Esophagus (tissue), 2 donors: ENCODE data around the gene EIF3L. TPM values are rescaled to one million over a fixed set of nuclear protein-coding genes. Genes with fewer than 3 reads are reported as not detected.

Source experiments
- H3K27ac ChIP-seq, 2 donors: one replicate each; pipeline ENCODE4 v1.5.1; 2013; ENCODE audit warnings: low read depth in 2 of 2, mild to moderate bottlenecking in 2 of 2, inconsistent platforms in 1 of 2, low read length in 1 of 2, moderate library complexity in 1 of 2
- H3K27me3 ChIP-seq, 2 donors: one replicate each; pipeline ENCODE4 v1.6.1; 2013; ENCODE audit warnings: low read length in 2 of 2, control low read depth in 1 of 2, mild to moderate bottlenecking in 1 of 2; ENCODE audit not compliant: insufficient read depth in 2 of 2, control insufficient read depth in 1 of 2
- H3K36me3 ChIP-seq, 2 donors: one replicate each; pipeline ENCODE4 v1.6.1; 2013; ENCODE audit warnings: low read length in 1 of 2; ENCODE audit not compliant: control insufficient read depth in 2 of 2, insufficient read depth in 2 of 2
- H3K4me1 ChIP-seq, 2 donors: one replicate each; pipeline ENCODE4 v1.6.1; 2013; ENCODE audit warnings: low read length in 1 of 2; ENCODE audit not compliant: control insufficient read depth in 2 of 2, insufficient read depth in 2 of 2
- H3K4me3 ChIP-seq, 2 donors: one replicate each; pipeline ENCODE4 v1.5.1; 2013; ENCODE audit warnings: low read length in 2 of 2, mild to moderate bottlenecking in 2 of 2, low read depth in 1 of 2, moderate library complexity in 1 of 2
- H3K9me3 ChIP-seq, 2 donors: one replicate each; pipeline ENCODE4 v1.6.1; 2013; ENCODE audit warnings: mild to moderate bottlenecking in 2 of 2, low read depth in 1 of 2, low read length in 1 of 2, moderate library complexity in 1 of 2; ENCODE audit not compliant: control insufficient read depth in 2 of 2, insufficient read depth in 1 of 2
- WGBS, 2 donors: extraction: QIAGEN DNeasy Blood & Tissue Kit; methylation state at CpG; one replicate each; pipeline ENCODE4 v1.1.7; 2013; 5-methylcytosine and 5-hydroxymethylcytosine counted together
- polyA plus RNA-seq, 2 donors: library from polyadenylated mRNA; stranded (reverse); fragments of 200-250 nt; gene quantifications; one replicate each; pipeline ENCODE4 v1.2.3, GENCODE V29; 2013
- donor health status: healthy with polysubstance abuse.
- donor health status: Bipolar disorder and iron deficiency.

The EIF3L gene
- polyA plus RNA-seq, 2 donors: 113 to 265 TPM

DNA sequence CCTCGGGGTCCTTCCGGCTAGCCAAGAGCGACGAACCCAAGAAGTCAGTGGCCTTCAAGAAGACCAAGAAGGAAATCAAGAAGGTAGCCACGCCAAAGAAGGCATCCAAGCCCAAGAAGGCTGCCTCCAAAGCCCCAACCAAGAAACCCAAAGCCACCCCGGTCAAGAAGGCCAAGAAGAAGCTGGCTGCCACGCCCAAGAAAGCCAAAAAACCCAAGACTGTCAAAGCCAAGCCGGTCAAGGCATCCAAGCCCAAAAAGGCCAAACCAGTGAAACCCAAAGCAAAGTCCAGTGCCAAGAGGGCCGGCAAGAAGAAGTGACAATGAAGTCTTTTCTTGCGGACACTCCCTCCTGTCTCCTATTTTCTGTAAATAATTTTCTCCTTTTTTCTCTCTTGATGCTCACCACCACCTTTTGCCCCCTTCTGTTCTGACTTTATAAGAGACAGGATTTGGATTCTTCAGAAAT, 43.4 kb upstream of the EIF3L start:
- Histone ChIP-seq H3K4me1 (peaks cover 2 to 10% of the 10 kb centered on the region in 2 donors), H3K27ac (peak overlapping the region; percentile 91)
- WGBS, 2 donors: 26 to 32% methylated on average over 10 of the region's 10 CpGs

DNA sequence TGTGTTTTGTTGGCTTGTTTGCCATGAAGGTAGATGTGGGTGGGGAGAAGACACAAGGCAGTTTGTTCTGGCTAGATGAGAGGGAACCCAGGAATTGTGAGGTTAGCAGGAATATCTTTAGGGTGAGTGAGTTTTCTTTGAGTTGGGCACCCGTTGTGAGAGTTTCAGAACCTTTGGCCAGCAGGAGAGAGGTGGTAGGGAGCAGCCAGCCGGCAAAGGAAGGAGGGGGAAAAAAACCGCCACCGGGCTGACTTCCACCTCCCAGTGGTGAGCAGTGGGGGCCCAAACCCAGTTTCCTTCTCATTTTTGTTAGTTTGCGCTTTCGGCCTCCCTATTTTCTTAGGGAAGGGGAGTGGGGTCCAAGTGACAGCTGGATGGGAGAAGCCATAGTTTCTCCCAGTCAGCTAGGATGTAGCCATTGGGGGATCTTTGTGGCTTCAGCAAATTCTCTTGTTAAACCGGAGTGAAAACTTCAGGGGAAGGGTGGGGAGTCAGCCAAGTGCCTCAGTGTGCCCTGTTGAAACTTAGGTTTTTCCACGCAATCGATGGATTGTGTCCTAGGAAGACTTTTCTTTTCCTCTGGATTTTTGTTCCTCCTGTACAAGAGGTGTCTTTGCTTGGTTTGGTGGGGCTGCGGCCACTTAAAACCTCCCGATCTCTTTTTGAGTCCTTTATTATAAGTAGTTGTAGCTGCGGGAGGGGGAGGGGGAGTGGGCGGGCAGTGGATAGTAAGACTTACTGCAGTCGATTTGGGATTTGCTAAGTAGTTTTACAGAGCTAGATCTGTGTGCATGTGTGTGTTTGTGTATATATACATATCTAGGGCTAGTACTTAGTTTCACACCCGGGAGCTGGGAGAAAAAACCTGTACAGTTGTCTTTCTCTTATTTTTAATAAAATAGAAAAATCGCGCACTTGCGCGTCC, 42.5 kb upstream of the EIF3L start:
- peaks cover 0 to 4% of the 10 kb centered on the region in 2 donors for H3K36me3 ChIP-seq
- H3K27me3 ChIP-seq: no peaks in the 10 kb centered on the region
- H3K27ac ChIP-seq: peak overlapping the region; percentile 74 to 78
- peak overlapping the region; percentile 37 to 58 for H3K4me3 ChIP-seq
- WGBS, 2 donors: 2 to 3% methylated on average over 19 of the region's 19 CpGs
- peaks cover 2 to 10% of the 10 kb centered on the region in 2 donors for H3K4me1 ChIP-seq
- no peaks in the 10 kb centered on the region for H3K9me3 ChIP-seq

More for the DNA sequence above, 43.4 kb upstream of the EIF3L start:
- Histone ChIP-seq H3K36me3 (peaks cover 0 to 4% of the 10 kb centered on the region in 2 donors), H3K4me3 (peak overlapping the region; percentile 58 to 76), H3K9me3 (no peaks in the 10 kb centered on the region), H3K27me3 (no peaks in the 10 kb centered on the region)

DNA sequence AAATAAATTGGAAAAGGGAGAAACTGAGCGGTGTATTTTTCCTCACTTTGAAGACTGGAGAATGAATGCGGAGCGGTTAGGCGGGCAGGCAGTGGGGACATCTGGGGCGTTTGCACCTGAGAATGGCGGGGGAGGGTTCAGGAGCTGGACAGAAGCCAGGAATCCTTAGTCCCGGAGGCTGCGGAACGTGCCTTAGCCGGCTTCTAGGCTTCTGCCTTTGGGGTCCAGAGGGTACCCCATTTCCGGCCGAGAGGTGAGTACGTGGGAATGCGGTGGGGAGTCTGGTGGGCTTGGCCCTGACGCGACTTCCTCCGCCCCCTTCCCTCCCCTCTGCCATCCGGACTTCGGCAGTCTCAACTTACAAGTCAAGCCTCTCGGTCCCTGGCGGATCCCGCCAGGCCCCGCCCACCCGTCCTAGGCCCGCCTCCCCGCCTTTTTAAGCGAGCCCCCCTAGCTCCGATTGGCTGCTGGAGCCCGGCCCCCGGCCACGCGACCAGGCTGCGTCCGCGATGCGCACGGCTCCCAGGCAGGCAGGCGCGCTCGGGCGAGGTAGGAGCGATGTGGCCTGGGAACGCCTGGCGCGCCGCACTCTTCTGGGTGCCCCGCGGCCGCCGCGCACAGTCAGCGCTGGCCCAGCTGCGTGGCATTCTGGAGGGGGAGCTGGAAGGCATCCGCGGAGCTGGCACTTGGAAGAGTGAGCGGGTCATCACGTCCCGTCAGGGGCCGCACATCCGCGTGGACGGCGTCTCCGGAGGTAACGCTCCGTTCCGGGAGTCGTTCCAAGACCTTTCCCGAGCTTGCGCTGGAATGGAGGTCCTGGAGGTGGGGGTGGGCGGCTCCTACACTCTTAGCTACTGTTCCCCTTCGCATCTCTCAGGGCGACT, 41.6 kb upstream of the EIF3L start, which contains the start of gene GCAT:
TSS of gene GCAT (plus strand) at position 525 of the 884 bp plus-strand sequence. CDS start at position 559, 34 bp downstream.
- peak within 1 kb of the TSS; percentile 58 to 60 for H3K4me3 ChIP-seq
- peaks cover 2 to 8% of the 10 kb centered on the region in 2 donors for H3K4me1 ChIP-seq
- peaks cover 0 to 4% of the 10 kb centered on the region in 2 donors for H3K36me3 ChIP-seq
- peak within 1 kb of the TSS; percentile 74 to 85 for H3K27ac ChIP-seq
- WGBS, 2 donors: 0 to 1% methylated on average over 61 to 73 of the region's 73 CpGs
- H3K27me3 ChIP-seq: no peaks in the 10 kb centered on the region
- H3K9me3 ChIP-seq: no peaks in the 10 kb centered on the region

DNA sequence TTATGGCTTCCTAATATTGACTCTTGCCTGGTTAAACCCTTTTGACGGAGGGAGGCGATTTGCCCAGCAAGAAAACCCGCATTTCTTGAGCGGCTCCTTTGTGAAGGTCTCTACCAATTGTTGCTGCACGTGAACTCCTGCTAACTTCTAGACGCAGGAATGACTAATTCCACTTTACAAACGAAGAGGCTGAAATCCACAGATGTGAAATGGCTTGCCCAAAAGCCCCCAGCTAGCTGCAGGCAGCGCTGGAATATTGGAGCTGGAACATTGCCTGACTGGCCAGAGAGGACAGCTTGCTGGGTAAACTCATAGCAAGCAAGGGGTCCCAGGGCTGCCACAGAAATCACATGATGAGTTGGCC, 40.9 kb upstream of the EIF3L start:
- Histone ChIP-seq H3K27ac (peak overlapping the region; percentile 35 to 82), H3K36me3 (peaks cover 0 to 7% of the 10 kb centered on the region in 2 donors), H3K9me3 (no peaks in the 10 kb centered on the region), H3K4me3 (peak overlapping the region; percentile 53 to 58), H3K4me1 (peaks cover 2 to 8% of the 10 kb centered on the region in 2 donors), H3K27me3 (no peaks in the 10 kb centered on the region)
- 4 to 5% methylated on average over 8 of the region's 8 CpGs for WGBS, 2 donors

DNA sequence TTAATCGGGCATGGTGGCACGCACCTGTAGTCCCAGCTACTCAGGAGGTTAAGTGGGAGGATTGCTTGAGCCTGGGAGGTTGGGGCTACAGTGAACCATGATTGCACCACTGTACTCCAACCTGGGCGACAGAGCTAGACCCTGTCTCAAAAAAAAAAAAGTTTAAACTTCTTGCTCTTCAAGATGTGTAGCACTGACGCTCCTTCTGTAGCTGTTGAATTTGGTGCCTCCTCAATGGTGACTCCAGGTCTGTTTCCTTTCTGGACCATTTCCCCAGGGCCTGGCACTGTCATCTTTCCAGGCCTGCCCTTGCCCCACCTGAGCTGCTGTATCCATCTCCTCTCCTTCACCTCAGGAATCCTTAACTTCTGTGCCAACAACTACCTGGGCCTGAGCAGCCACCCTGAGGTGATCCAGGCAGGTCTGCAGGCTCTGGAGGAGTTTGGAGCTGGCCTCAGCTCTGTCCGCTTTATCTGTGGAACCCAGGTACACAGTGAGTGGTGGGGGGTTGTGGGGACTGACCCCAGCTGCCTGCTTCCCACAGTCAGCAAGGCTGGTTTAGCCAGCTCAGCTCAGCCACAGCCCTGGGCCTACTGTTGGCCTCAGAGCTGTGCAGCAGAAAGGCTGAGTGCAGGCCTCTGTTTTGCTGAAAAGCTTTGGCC, 39.4 kb upstream of the EIF3L start:
- Histone ChIP-seq H3K36me3 (peaks cover 0 to 14% of the 10 kb centered on the region in 2 donors), H3K4me3 (no peak overlapping the region), H3K27me3 (no peaks in the 10 kb centered on the region), H3K9me3 (no peaks in the 10 kb centered on the region), H3K27ac (no peak overlapping the region), H3K4me1 (peaks cover 2 to 8% of the 10 kb centered on the region in 2 donors)
- WGBS, 2 donors: 83 to 94% methylated on average over 5 of the region's 5 CpGs

DNA sequence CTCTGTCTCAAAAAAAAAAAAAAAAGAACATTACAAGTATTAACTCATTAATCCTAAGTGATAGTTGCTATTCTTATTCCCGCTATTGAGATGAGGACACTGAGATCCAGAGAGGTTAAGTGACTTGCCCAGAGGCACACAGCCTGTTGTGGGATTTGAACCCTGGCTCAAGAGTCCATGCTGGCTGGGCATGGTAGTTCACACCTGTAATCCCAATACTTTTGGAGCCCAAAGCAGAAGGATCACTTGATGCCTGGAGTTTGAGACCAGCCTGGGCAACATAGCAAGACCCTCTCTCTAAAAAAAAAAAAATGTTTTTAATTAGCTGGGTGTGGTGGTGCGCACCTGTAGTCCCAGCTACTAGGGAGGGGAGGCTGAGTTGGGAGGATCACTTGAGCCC, 37.4 kb upstream of the EIF3L start:
- H3K4me1 ChIP-seq: peaks cover 2 to 3% of the 10 kb centered on the region in 2 donors
- no peaks in the 10 kb centered on the region for H3K27me3 ChIP-seq
- no peaks in the 10 kb centered on the region for H3K9me3 ChIP-seq
- no peak overlapping the region for H3K4me3 ChIP-seq
- H3K36me3 ChIP-seq: peaks cover 3 to 21% of the 10 kb centered on the region in 2 donors
- 89 to 92% methylated on average over 2 of the region's 2 CpGs for WGBS, 2 donors
- no peak overlapping the region for H3K27ac ChIP-seq

DNA sequence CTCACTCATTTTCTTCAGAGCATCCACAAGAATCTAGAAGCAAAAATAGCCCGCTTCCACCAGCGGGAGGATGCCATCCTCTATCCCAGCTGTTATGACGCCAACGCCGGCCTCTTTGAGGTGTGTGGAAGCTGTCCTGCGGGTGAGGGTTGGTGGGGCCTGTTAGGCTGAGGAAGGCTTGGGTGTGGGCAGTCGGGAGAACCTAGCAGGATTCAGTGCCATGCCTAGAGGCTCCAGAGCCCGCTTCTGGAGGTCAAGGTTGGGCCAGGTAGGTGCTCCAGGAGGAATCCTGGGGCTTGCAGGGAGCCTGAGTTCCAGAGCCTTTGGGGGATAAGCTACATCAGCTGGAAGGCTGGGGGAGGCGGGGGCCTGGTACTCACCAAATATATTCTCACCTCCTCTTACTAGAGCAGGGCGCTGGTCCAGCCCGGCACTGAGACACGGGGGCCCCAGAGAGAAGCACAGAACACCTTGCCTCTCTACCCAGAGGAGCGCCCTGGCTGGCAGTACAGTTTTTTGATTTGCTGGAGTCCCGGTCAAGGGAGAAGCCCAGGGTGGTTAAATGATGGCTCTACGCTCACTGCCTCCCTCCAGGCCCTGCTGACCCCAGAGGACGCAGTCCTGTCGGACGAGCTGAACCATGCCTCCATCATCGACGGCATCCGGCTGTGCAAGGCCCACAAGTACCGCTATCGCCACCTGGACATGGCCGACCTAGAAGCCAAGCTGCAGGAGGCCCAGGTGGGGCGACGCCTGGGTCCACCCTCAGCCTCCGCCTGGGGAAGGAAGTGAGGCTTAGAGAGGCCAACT, 36.1 kb upstream of the EIF3L start:
- Histone ChIP-seq H3K27ac (no peak overlapping the region), H3K27me3 (no peaks in the 10 kb centered on the region), H3K9me3 (no peaks in the 10 kb centered on the region), H3K36me3 (peaks cover 3 to 21% of the 10 kb centered on the region in 2 donors), H3K4me1 (peaks cover 2 to 7% of the 10 kb centered on the region in 2 donors), H3K4me3 (no peak overlapping the region)
- 93 to 95% methylated on average over 27 of the region's 27 CpGs for WGBS, 2 donors

DNA sequence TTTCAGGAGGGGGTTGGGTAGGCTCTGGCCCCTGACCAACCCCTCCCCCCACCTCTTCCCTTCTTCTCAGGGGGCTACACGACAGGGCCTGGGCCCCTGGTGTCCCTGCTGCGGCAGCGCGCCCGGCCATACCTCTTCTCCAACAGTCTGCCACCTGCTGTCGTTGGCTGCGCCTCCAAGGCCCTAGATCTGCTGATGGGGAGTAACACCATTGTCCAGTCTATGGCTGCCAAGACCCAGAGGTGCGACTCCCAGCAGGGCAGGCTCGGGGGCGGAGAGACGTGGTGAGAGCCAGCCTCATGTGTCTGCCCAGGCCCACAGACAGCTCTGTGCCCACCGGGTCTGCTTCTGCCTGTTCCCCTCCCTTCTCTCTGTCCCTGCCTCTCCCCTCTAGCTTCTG, 33.6 kb upstream of the EIF3L start:
- peaks cover 10 to 14% of the 10 kb centered on the region in 2 donors for H3K4me1 ChIP-seq
- no peaks in the 10 kb centered on the region for H3K27me3 ChIP-seq
- peaks cover 3 to 17% of the 10 kb centered on the region in 2 donors for H3K36me3 ChIP-seq
- WGBS, 2 donors: 90% methylated on average over 12 of the region's 12 CpGs
- no peak overlapping the region for H3K4me3 ChIP-seq
- no peak overlapping the region for H3K27ac ChIP-seq
- H3K9me3 ChIP-seq: no peaks in the 10 kb centered on the region
